ENCODE measurements around the gene HHLA2. TPM values are rescaled to one million over a fixed set of nuclear protein-coding genes. Genes with fewer than 3 reads are reported as not detected.
A peak's percentile ranks its signal among the peaks of the same experiment; 100 is the strongest.

HHLA2 gene
- total and polyA plus RNA-seq, 11 donors, result 0.08 TPM; not detected in 10

DNA sequence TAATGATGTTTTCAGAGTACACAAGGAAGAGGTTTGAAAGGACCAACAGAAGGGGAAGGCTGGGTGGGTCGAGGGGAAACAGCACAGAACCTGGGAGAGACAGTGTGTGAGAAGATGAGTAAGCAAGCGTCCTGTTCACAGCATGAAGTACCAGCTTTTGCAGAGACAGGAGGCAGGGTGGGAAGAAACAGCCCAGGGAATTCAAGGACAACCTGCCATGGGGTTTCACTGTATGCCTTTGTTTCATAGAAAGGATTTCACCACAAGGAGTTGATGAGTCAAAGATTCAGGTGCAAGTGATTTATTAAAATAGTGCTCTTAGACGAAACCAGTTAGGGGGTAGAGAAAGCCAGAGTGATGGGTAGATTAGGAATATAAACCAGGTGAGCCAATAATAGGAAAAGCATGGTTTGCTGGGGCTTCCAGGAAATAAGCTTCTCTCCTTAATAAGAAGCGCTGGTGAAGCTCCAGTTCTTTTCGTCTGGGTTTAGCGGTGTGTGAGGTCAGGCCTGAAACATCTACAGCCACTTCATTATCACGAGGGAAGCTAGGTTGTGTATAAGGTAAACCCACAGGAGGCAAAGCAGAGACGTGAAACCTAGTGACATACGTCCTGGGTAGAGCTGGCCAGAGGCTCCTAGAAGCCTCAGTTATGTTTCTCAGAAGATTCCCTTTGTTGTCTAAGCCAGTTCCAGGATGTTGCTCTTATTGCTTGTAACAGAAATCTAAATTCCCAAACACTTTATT is 3.9 kb downstream of the HHLA2 start:
- TF ChIP-seq, protein P1, sequence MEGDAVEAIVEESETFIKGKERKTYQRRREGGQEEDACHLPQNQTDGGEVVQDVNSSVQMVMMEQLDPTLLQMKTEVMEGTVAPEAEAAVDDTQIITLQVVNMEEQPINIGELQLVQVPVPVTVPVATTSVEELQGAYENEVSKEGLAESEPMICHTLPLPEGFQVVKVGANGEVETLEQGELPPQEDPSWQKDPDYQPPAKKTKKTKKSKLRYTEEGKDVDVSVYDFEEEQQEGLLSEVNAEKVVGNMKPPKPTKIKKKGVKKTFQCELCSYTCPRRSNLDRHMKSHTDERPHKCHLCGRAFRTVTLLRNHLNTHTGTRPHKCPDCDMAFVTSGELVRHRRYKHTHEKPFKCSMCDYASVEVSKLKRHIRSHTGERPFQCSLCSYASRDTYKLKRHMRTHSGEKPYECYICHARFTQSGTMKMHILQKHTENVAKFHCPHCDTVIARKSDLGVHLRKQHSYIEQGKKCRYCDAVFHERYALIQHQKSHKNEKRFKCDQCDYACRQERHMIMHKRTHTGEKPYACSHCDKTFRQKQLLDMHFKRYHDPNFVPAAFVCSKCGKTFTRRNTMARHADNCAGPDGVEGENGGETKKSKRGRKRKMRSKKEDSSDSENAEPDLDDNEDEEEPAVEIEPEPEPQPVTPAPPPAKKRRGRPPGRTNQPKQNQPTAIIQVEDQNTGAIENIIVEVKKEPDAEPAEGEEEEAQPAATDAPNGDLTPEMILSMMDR (IDR thresholded peaks at IDR 0.05), result no peak
- no peak for TF ChIP-seq POLR2A (IDR thresholded peaks at IDR 0.05)
- H3K27ac ChIP-seq, result no peak overlapping the region
- no peaks in the 10 kb centered on the region for H3K27me3 ChIP-seq
- no peaks in the 10 kb centered on the region for H3K9me3 ChIP-seq
- peaks cover 0 to 7% (median 0%) of the 10 kb centered on the region in 12 donors for H3K4me1 ChIP-seq
- intact Hi-C loops (cut with DNase I), result no loop called here
- DNase-seq (no peak), ATAC-seq (no peak)
- WGBS, 4 donors, result 72 to 78% (median 74%) methylated on average over 9 of the region's 9 CpGs
- H3K36me3 ChIP-seq, result no peaks in the 10 kb centered on the region
- no peak overlapping the region for H3K4me3 ChIP-seq

DNA sequence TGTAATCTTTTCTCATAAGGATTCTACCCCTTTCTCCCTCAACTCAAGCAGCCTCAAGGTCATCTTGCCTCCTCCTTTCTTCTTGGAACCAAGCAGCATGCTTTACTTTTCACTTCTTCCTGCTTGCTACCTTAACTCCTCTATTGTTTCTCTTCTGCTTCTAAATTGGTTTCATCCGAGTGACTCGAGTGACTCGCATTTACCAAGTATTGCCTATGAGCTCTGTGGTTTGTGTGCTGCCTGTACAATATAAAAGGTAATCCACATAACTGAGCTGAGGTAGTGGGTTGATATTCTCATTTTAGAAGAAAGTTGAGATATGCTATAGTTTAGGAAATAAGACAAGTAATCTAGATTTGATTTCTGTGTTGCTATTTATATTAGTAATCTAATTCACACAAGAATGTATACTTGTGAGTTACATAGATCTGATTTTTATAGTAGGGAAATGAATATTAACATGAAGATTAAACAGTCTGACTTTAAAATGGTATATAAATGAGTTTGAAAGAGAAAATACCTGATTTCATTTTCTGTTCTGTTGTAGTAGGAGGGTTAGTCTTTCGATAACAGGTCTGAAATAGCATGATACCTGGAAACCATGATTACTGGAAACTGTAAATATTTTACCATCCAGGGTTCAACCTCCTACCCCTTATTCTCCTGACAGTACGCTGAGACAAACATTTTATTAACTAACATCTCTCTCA is 5.5 kb downstream of the HHLA2 start:
- ATAC-seq (no peak), DNase-seq (no peak)
- Histone ChIP-seq H3K9me3 (no peaks in the 10 kb centered on the region), H3K27me3 (no peaks in the 10 kb centered on the region), H3K36me3 (no peaks in the 10 kb centered on the region), H3K4me3 (no peak overlapping the region), H3K27ac (no peak overlapping the region), H3K4me1 (peaks cover 0 to 7% (median 0%) of the 10 kb centered on the region in 12 donors)
- intact Hi-C loops (cut with DNase I), result no loop called here
- TF ChIP-seq, protein P1 (IDR thresholded peaks at IDR 0.05), result no peak
- TF ChIP-seq POLR2A (IDR thresholded peaks at IDR 0.05), result no peak
- 71 to 81% (median 77%) methylated on average over 5 of the region's 5 CpGs for WGBS, 4 donors

DNA sequence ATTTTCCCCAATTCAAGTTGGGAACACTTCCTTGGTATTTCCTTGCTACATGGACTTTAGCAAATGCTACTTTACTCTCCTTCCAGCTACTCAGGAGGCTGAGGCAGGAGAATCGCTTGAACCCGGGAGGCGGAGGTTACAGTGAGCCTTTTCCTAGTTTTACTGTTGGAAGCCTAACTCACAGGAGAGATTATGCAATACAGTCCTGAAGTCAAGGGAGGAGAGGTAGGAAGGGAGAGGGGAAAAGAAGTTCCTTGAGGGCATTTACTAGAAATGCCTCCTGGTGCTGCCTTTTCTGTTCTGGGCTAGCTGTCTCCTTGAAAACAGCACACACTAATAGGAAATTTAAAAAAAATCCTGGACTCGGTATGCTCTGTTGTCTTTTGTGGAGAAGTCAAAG is 6.2 kb downstream of the HHLA2 start:
- no peaks in the 10 kb centered on the region for H3K36me3 ChIP-seq
- whole genome bisulfite sequencing, 4 donors, result 91 to 94% (median 92%) methylated on average over 4 of the region's 4 CpGs
- DNase-seq (no peak), ATAC-seq (no peak)
- no peak for TF ChIP-seq POLR2A (IDR thresholded peaks at IDR 0.05)
- TF ChIP-seq, protein P1 (IDR thresholded peaks at IDR 0.05), result no peak
- intact Hi-C loops (cut with DNase I), result no loop called here
- H3K9me3 ChIP-seq, result no peaks in the 10 kb centered on the region
- no peaks in the 10 kb centered on the region for H3K27me3 ChIP-seq
- H3K27ac ChIP-seq, result no peak overlapping the region
- no peak overlapping the region for H3K4me3 ChIP-seq
- peaks cover 0 to 7% (median 0%) of the 10 kb centered on the region in 12 donors for H3K4me1 ChIP-seq

DNA sequence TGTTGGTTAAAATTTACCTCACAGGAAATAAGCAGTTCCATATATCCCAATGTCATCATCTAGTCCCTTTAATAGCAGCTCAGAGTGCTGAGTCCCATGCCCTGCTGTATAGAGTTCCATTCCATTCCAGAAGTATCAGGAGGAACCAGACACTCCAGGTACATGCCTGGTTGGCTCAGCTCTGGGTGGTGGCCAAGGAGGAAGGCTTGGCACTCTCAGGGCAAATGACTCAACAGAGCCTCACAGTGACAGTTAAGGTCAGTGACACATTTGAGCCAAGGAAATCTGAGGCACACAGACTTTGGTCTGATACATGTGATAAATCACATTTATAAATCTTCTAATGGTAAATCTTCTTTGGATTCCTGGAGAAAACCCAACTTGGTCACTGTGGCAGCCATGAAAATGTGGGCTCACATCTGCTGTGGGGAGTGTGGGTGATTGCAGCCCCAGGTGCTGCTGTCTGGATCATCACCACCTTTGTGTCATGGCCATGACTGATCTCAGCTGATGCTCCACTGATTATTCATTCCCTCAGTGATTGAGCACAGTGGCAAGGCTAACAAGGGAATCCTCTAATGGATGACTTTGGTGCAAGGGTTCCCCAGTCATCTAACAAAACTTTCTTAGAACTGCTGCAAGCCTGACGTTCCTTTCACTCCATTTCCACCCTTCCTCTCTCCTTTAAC is 9.3 kb downstream of the HHLA2 start:
- intact Hi-C loops (cut with DNase I), result no loop called here
- peaks cover 0 to 14% (median 0%) of the 10 kb centered on the region in 12 donors for H3K9me3 ChIP-seq
- no peak for TF ChIP-seq POLR2A (IDR thresholded peaks at IDR 0.05)
- TF ChIP-seq, protein P1 (IDR thresholded peaks at IDR 0.05), result no peak
- DNase-seq (peak in 1 of 5 donors; percentile 35), ATAC-seq (peak in 3 of 4 donors; percentile 47 to 73 (median 70))
- no peaks in the 10 kb centered on the region for H3K27me3 ChIP-seq
- WGBS, 4 donors, result 61 to 71% (median 69%) methylated on average over 1 of the region's 1 CpG
- H3K27ac ChIP-seq, result no peak overlapping the region
- no peak overlapping the region for H3K4me3 ChIP-seq
- no peaks in the 10 kb centered on the region for H3K36me3 ChIP-seq
- H3K4me1 ChIP-seq, result no peaks in the 10 kb centered on the region

Measured in heart left ventricle (tissue), 16 donors.